Stimulated activated CD4-positive, alpha-beta T cell treated with anti-CD3 and anti-CD28 coated beads, Interleukin-4, amount 100 ng/mL, for 4 hours (primary cell): ENCODE results near the gene RAPGEF5.

Experiments
- DNase-seq, 2 experiments: peaks; one replicate each; pipeline ENCODE4 v3.0.0-alpha.2; 2020

Gene RAPGEF5, protein sequence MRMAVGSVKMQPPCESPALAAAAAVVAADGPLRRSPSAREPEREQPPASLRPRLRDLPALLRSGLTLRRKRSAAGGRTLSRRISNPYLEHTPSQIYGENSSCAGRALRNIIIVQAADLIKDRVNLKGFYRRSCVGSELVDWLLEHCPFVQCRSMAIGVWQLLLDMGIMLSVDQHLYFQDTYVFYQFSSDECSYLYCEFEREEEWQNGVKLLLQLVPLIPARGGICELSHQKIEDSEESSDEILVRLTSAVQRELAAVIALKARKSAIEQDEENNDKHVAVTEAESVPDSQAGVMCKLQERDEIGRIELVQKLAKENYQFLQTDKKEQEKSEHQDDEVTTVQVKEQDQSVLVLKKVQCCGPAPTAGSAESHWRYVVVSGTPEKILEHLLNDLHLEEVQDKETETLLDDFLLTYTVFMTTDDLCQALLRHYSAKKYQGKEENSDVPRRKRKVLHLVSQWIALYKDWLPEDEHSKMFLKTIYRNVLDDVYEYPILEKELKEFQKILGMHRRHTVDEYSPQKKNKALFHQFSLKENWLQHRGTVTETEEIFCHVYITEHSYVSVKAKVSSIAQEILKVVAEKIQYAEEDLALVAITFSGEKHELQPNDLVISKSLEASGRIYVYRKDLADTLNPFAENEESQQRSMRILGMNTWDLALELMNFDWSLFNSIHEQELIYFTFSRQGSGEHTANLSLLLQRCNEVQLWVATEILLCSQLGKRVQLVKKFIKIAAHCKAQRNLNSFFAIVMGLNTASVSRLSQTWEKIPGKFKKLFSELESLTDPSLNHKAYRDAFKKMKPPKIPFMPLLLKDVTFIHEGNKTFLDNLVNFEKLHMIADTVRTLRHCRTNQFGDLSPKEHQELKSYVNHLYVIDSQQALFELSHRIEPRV

DNA sequence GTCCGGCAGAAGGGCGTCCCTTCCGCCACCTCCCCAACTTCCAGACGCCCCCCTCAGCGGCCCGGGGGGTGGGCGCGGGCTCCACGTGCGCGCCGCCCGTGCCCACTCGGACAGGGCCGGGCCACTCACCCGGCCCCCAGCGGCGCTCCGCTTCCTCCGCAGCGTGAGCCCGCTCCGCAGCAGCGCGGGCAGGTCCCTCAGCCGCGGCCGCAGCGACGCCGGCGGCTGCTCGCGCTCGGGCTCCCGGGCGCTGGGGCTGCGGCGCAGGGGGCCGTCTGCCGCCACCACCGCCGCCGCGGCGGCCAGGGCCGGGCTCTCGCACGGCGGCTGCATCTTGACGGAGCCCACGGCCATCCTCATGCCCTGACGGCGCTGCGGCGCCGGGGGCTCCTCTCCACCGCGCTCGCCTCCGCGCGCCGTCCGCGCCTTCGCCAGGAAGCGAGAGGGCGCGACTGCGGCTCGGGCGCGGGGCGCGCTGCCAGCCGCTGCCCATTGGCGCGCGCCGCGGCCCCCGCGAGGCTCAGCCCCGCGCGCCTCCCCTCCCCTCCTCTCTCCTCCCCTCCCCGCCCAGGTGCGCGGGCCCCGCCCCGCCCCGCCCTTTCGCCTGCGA lies at the start of gene RAPGEF5:
Gene RAPGEF5, minus strand, starts transcription at position 454 of the 610 bp plus-strand sequence. Its CDS starts 94 bp downstream, at position 360.
- DNase-seq: no peak

DNA sequence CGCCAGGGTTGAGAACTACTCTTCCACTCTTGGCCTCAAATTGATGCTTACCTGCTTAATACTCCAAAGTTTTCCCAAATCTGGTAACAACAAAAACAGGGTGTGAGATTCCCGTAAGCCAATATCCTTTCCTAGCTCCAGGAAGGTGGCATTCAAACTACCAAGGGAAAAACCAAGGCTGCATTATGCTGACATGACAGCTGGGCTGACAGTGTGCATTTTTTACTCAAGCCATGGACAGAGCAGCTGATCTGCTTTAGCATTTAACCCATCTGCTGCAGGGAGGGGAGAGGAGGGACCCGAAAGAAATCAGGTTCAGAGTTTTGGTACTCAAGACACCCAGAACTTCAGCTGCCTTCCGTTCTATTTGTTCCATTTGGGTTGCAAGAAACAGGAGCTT lies 49.8 kb upstream of the RAPGEF5 start:
- DNase-seq: no peak

DNA sequence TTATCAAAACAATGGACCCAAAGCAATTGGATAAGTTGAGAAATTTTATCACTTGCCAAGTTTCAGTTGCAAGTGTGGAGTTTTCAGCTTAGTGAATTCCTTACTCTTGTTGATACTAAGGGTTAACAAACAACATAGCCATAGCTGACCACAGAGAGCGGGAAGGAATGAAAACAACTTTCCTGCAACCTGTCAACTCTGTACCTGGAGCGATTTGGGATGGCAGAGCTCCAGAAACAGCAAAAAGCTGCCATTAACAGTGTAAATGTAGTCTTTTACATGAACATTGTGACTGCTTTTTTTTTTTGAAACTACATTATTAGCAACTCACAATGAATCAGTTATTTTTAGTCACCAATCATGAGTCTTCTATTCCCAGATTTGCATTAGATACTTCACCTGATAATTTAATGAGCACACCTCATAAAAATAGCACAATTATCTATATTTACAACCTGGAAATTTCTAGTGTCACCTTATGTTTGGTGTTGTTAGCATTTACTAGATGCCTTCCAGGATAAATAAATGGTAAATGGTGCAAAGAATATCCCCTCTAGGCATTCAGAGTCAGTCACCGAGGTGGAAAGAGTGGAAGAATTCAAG lies 47.6 kb upstream of the RAPGEF5 start:
- no peak for DNase-seq

DNA sequence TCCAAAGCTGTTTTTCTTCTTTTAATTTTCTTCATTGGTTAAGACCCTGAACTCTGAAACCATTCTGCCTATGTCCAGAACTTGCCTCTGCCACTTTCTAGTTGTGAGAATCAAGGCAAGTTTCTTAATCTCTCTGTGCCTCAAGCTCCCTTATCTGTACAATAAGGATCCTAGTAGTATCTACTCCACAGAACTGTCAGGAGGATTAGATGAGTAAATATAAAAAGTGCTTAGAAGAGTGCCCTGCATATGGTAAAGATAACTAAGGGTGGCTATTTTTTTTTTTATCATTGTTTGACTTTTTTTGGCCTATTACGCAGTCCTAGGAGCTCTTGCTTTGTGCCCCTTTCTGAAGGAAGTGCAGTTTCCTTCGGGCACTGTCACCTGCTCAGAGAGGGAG lies 46.4 kb upstream of the RAPGEF5 start:
- DNase-seq: no peak

DNA sequence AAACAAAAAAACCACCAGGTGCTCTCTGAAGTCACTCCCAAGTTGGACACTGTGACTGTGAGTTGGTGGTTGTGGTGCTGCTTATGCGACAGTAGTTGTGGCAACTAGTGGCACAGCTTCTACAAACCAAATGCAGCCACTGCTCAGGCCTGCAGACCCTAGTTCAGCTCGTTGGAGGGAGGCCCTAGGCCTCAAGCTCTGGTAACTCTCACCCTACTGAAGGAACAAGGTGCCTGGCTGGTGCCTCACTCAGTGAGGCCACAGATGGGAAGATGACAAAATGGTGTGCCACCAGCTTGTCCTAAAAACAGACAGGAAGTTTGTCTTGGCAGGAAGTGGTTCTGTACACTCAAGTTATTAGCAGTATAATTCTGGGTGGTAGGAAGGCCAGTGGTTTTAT lies 45.3 kb upstream of the RAPGEF5 start:
- no peak for DNase-seq

DNA sequence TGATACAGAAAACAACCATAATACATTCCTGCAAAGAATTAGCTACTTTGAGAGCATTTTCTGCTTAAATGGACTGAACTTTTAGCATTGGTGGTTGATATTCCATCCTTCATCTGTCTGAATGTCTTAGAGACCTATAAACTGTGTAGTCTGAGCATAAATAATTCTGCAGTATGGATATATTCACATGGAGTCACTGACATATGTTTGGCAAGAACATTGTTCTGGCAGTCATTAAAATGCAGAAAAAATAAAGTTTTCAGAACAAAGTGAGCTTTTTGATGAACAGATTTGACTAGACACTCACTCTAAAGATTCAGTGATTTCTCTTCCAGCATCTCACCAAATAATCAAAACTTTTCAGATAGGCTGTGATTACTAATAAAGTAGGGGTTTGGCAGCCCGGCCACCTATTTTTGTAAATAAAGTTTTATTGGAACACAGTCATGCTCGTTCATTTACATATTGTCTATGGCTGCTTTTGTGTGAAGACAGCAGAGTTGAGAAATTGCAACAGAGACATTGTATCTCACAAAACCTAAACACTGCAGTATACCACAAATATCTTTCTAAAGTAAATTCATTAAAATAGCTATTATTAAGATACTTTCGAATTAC lies 44.1 kb upstream of the RAPGEF5 start:
- no peak for DNase-seq

DNA sequence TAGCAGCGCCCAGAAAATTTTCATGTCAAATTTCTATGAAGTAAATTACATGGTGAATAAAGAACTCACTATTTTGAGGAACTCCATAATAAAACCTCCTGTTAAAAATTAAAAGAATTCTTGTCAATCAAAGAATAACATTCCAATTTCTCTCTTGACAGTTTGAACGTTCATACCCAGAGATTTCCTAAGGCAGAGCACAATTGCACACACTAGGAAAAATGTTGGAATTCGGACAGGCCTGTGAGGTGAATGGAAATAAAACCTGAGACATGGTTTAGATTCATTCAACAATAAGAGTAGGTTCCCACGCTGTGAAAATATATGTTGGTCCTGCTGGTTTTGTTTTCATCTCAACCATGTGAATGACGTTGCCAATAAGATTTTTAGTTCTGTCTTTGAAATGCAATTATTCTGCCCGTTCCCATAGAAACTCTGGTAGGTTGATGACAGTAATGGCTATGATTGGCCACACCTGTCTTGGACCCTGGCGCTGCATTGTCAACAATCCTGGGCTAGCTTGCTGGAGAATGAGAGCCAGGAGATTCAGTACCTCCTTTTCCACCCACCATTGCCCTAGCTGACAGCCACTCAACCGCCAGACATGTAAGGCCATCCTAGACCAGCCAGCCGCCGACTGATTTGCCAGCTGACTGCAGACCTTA lies 43.3 kb upstream of the RAPGEF5 start:
- DNase-seq: no peak

DNA sequence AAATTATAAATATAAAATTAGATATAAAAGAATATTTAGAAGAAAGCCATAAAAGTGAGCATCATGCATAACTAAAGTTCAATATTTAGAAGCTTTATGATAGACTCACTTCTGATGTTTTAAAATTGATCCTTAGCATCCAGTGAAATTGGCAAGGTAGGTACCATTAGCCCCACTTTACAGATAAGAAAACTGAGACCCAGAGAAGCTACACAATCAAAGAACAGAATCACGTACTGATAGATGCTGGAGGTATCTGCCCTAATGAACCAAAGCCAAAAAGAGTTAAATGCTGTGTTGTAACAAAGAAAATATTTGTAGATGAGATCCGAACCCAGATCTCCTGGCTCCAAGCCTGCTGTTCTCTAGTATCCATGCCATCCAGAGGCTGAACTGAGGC lies 42.6 kb upstream of the RAPGEF5 start:
- DNase-seq: no peak

DNA sequence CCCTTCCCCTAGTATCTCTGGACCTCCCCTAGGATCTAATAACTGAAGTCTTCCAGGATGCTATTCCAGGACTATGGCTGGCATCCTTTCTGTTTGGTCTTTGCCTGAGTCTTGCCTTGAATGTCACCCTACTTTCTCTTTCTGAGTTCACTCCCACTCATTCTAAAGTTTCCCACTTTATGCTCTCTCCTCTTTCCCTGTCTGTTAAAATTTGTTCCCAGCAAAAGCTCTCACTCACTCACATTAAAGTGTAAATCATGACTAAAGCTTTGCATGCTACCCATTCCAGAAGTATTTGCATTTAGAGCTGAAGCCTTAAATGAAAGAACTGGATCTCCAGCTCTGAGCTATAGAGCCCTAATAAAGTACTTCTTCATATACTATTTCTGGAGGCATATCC lies 42.1 kb upstream of the RAPGEF5 start:
- no peak for DNase-seq

DNA sequence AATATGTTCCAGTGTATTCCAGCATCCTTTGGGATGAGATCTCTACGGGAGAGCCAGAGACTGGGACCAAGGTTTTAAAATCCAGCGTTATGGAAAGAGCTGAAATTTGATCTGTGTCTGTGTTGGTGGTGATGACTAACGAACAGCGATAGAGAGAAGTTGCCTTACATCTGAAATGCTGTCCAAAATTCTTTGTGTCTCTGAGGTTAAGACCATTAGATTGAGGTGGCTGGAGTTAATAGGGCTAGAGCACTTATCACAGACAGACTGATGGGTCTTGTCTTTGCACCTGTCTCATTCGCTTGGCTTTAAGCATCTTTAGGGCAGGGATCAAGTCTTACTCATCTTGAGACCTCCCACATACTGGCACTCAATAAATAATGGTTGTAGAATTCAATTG lies 41.0 kb upstream of the RAPGEF5 start:
- DNase-seq: no peak

DNA sequence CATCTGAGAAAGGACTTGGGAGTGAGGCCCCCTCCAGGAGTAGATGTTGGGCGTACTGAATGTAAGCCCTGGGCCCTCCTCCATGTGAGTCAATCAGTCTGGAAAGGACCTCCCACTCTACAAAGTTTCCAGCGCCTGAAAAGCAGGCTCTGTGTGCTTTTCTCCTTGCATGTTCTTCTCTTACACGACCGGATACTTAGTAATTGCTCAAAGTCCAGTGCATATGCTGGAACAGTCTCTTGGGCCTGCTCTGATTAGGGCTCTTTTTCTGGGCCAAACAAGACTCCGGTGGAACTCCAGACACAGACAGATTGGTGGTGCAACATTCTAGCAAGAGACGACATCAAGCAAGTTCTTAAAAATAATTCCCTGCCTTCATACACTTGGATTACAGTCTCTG lies 38.3 kb upstream of the RAPGEF5 start:
- DNase-seq: no peak

DNA sequence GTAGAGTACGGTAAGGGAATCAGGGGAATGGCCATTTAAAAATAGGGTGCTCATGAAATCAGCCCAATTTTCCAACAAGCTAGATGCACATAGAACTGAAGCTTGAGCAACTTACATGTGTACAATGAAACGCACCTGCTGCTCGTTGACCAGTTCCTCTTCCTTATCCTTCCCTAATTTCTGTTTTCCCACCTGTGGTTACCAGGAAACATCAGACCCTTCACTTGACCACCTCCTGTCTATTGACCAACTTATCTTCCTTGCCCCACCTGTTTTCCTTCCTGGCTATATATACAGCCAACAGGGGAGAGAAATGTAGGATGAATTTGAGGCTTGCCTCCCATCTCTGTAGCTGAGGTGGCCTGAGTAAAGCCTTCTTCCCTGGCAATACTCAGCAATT lies 37.8 kb upstream of the RAPGEF5 start:
- no peak for DNase-seq

DNA sequence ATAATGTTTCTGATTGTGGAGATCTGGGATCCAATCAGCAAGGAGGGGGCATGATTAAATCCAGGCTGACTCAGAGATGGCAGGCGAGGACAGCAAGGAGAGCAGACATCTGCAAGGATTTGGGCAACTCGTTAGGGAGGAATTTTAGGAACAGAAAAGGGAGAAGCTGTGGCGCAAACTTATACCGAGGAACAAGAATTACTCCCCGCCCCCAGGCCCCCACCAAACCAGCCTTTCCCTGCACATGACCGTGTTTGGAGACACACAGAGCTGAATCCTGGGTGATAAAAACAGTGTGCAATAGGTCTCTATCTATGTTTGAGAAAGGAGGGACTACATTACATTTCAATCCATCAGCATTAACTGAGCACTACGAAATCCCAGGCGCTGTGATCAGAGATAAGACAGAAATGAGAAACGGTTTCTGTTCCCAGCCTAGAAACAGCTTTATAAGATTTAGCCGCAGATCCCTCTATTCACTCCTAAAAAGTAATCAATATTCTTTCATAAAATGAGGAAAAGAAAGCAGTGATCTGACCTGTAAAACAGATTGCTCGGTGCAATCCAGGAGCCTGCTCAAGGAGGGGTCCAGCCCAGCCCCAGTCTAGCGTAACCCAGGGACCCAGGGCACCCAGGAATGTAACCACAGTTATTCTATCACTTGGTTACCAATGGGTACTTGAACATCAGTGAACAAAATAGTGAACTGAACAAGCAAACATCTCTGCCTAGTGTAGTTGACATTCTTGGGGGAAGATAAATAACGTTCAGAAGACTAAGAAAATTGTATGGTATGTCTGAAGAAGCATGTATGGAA lies 37.2 kb upstream of the RAPGEF5 start:
- no peak for DNase-seq

DNA sequence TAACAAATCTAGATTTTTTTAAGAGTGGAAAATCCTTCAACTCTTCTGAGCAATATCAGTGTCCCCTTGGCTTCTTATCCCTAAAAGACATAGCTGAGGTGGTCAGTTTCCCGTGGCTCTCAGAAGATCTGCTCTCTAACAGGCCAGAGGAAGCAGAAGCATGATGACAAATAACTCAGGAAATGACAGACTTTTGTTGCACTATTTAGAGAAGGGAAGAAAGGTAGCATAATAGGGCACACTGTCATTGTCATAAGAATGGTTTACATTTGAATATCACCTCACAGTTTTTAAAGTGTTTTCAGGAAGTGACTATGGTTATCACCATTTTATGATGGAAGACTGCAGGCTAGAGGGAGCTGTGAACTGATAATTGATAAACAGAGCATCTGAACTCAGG lies 33.6 kb upstream of the RAPGEF5 start:
- no peak for DNase-seq

DNA sequence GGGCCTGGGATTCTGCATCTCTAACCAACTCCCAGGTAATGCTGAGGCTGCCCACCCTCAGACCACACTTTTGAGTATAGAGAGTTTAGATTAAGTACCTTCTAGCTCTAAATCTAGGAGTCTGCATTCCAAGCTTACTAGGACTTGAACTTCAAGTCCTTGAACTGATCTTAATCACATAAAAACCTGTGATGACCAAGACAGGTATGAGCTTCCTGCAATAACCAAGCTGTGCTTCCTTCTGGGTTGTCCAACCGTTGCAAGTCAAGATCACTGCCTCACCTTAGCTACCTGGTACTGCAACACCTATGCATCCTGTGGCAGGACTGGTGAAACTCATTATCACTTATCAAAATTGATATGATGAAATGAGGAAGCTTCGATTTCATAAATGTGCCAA lies 32.9 kb upstream of the RAPGEF5 start:
- DNase-seq: no peak

DNA sequence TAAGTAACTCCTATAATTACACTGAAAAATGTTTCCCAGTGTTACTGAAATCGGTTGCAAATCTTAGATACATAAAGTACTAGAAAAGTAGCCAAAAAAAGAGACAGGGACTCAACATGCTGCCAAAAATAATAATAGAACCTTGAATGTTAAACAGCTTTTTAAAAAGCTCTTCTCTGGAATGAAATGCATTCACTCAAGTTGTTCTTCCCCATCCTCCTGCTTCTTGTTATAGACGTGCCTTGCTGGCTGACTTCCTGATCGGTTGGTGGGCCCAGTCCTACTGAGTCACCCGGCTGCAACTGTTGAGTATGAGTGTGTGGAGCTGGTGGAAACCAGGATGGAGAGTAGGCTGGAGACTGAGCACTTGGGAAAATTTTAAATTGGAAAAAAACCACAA lies 30.6 kb upstream of the RAPGEF5 start:
- DNase-seq: no peak

DNA sequence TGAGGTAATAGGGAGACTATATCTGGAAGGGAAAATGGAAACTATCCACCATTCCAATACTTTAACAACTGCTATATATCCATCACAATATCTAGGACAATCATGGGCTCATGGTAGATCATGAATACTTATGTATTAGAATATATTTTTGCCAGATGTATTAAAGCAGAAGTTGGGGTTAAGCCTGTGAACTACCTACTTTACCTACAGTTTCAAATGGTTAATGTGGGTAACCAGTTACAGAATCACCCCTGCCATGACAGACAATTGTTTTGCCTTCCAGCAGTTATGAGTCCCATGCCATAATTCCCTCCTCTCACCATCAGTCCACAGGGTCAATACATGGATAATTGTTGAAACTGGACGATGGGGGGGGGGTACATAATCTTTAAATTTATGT lies 29.9 kb upstream of the RAPGEF5 start:
- DNase-seq: no peak

DNA sequence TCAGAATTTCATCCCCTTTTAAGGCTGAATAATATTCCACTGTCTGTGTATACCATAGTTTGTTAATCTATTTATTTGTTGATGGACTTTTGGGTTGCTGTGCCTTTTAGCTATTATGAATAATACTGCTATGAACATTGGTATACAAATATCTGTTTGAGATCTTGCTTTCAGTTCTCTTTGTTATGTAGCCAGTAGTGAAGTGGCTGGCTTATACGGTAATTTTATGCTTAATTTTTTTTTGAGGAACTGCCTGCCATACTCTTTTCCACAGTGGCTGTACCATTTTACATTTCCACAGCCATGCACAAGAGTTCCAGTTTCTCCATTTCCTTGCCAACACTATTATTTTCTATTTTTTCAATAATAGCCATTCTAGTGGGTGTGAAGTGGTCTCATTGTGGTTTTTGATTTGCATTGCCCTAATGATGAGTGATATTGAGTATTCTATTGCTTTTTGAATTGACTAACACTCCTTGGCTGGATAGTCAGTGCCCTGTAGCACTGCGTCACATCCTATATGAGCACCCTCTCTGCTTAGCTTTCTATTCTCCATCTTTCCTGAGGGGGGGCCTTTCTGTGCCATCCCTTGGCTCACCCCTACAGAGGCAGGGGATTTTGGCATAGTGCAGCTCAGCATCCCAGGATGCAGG lies 29.4 kb upstream of the RAPGEF5 start:
- DNase-seq: no peak

DNA sequence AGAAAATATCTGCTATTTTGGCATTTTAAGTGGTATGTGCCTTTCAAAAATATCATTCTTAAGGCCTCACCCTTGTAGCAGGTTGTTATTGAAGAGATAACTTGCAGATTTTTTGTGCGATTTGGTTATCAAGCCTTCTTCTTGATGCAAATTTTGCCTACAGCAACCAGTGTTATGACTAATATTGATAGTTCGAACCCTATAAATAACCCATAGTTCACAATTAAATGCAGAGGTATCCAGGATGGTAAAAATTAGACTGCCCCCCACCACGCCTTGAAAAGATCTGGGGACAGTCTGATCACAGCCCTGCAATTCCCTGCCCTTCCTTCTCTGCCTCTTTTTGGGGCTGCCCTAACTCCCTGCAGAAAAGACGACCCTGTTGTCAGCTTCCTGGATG lies 28.4 kb upstream of the RAPGEF5 start:
- DNase-seq: no peak

DNA sequence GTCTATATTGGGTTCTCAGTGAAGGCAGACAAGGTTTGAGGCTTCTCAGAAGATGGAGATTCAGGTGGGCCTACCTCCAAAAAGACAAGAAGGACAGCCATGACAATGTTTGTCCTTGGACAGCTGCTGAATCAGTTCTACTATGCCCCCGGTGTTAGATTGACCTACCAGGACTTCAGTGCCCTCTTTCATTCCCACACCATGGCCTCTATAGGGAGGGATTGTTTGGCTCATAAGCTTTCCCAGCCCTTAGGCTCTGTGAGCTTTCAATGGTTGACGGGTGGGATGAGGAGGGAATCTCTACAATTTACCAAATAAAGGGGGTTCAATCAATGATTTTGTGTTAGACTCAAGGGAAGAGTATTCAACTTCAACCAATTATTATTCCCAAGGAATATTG lies 23.4 kb upstream of the RAPGEF5 start:
- DNase-seq: no peak
